Muscle of leg (tissue), 11 donors: ENCODE measurements around the gene MAGI1. TPM values are rescaled to one million over a fixed set of nuclear protein-coding genes. Genes with fewer than 3 reads are reported as not detected.

Source experiments
- DNase-seq: peaks from one replicate; pipeline ENCODE4 v3.0.0; 2013
- H3K27ac ChIP-seq: one replicate; pipeline ENCODE4 v1.5.1; 2013; ENCODE audit warnings: mild to moderate bottlenecking, low read length, control low read depth
- H3K27me3 ChIP-seq: one replicate; pipeline ENCODE4 v1.6.1; 2013; ENCODE audit warnings: low read length; ENCODE audit not compliant: control insufficient read depth, insufficient read depth
- H3K36me3 ChIP-seq: one replicate; pipeline ENCODE4 v1.6.1; 2013; ENCODE audit warnings: low read length; ENCODE audit not compliant: control insufficient read depth, insufficient read depth
- H3K4me1 ChIP-seq: one replicate; pipeline ENCODE4 v1.6.1; 2013; ENCODE audit warnings: low read length; ENCODE audit not compliant: control insufficient read depth, insufficient read depth
- H3K4me3 ChIP-seq: one replicate; pipeline ENCODE4 v1.5.1; 2013; ENCODE audit warnings: low read length, control low read depth
- H3K9me3 ChIP-seq: replicated peaks from 2 replicates; pipeline ENCODE4 v1.6.1; 2013; ENCODE audit warnings: low read depth, low read length; ENCODE audit not compliant: control insufficient read depth
- WGBS: methylation state at CpG from one replicate; pipeline ENCODE4 v1.1.5; 2013; ENCODE audit warnings: missing lambda C conversion rate; ENCODE audit not compliant: insufficient coverage; 5-methylcytosine and 5-hydroxymethylcytosine counted together
- polyA plus RNA-seq, 8 donors: library from polyadenylated mRNA; unstranded; fragments of 120-200 nt; gene quantifications; one replicate each; pipeline versions ENCODE4 v1.2.1 to v1.2.3, GENCODE V29; 2013; ENCODE audit warnings: inconsistent platforms in 1 of 8, low replicate concordance in 1 of 8; ENCODE audit not compliant: insufficient read length in 8 of 8, insufficient read depth in 1 of 8
- total RNA-seq: library from RNA; stranded (reverse); fragments of 120-200 nt; gene quantifications from one replicate; pipeline ENCODE4 v1.2.4, GENCODE V29; 2013

The MAGI1 gene
- total and polyA plus RNA-seq, 9 donors, result 10.0 to 16.8 (median 12.0) TPM

DNA sequence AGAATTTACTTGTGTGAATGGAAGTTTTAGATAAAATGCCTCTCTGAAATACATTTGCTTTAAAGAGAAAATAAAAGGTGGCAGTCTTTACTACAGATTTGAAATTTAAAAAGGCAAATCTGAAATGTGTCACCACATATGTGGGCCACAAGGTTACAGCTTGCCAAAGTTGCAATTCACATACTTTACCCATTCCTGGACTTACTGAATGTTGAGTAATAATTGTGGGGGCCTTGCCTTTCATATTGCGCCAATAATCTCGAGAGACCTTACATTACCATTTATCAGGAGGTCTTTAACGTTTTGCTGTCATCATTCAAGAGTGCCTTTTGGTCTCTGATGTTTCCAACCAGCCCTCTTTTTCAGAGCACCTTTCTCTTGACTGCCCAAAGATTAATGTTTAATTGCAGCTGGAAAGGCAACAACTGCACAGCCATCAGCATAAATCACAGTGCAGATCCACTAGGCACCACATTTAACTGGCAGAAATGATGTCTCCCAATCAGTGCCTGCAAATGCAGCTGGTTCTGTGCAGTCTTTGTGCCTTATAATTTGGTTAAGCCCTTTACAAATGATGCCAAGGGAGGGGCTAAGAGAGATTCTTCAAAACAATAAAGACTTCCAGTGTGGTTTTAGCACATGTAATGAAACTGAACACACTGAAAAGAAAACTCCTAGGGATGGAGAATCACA, 206.8 kb downstream of the MAGI1 start:
- 43% methylated on average over 3 of the region's 3 CpGs for WGBS
- Histone ChIP-seq H3K27ac (no peak overlapping the region), H3K27me3 (no peaks in the 10 kb centered on the region), H3K36me3 (no peaks in the 10 kb centered on the region), H3K4me1 (peaks cover 2% of the 10 kb centered on the region), H3K4me3 (no peak overlapping the region), H3K9me3 (no peaks in the 10 kb centered on the region)
- peak; percentile 62 for DNase-seq

DNA sequence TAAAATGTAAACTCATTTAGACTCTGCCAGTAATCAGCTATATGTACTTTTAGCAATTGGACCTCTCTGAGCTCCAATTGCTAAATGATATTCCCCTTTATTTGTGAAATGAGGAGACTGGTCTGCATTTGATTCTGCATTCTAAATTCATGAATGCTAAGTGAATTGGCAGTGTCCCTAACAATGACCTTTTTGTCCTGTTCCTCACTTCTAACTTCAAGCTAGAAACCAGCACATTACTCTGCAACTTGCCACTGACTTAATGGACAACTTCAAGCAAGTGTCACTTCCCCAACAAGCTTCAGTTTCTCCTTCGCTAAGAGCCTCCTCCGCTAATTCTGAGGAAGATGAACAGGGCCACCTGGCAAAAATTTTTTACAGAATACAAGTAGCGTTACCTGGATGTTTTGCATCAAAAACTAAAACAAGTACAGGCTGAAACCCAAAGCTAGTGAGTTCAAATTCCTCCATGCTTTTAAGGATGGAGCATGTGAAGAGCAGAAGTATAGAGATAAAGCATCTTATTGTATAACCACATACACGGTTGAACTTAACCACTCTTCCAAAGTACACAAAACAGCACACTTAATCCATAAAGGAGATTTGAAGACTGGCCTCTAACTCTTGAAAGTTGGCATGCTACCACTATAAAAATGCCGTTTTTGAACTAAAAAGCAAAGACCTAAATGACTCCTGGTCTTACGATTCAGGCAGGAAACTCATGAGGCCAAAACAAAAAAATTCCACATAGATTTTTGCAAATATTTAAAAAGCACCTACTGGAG, 207.6 kb downstream of the MAGI1 start:
- Histone ChIP-seq H3K27me3 (no peaks in the 10 kb centered on the region), H3K27ac (no peak overlapping the region), H3K9me3 (no peaks in the 10 kb centered on the region), H3K4me1 (peaks cover 2% of the 10 kb centered on the region), H3K36me3 (no peaks in the 10 kb centered on the region), H3K4me3 (no peak overlapping the region)
- 100% methylated on average over 2 of the region's 6 CpGs for WGBS
- no peak for DNase-seq

DNA sequence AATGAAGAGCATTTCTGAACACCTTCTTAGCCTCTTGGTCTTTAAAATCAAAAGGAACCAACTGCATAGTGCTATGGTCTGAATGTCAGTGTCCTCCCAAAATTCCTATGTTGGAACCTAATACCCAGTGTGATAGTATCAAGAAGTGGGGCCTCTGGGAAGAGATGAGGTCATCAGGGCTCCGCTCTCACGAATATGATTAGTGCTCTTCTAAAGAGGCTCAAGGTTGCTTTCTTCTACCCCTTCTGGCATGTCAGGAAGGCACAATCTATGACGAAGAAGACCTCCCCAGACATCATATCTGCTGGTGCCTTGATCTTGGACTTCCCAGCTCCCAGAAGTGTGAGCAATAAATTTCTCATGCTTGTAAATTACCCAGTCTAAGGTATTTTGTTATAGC, 209.5 kb downstream of the MAGI1 start:
- Histone ChIP-seq H3K27me3 (no peaks in the 10 kb centered on the region), H3K36me3 (no peaks in the 10 kb centered on the region), H3K27ac (no peak overlapping the region), H3K4me1 (peaks cover 2% of the 10 kb centered on the region), H3K4me3 (no peak overlapping the region), H3K9me3 (no peaks in the 10 kb centered on the region)
- DNase-seq, result no peak
- WGBS, result no CpG with 5 or more reads among the region's 3 CpGs

DNA sequence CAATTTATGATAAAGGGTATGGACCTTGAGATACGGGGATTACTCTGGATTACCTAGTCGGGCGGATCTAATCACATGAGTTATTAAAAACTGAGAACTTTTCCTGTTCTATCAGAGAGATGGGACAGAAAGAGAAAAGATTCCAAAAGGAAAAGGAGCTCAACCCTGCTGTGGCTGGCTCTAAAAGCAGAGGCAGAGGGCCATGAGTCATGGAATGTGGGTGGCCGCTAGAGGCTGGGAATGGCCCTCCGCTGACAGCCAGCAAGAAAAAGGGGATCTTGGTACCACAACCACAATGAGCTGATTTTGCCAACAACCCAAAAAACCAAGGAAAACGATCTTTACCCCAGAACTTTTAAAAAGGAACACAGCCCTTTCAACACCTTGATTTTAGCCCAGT, 210.0 kb downstream of the MAGI1 start:
- DNase-seq, result no peak
- Histone ChIP-seq H3K4me3 (no peak overlapping the region), H3K4me1 (peaks cover 2% of the 10 kb centered on the region), H3K27ac (no peak overlapping the region), H3K9me3 (no peaks in the 10 kb centered on the region), H3K27me3 (no peaks in the 10 kb centered on the region), H3K36me3 (no peaks in the 10 kb centered on the region)
- 53% methylated on average over 2 of the region's 6 CpGs for WGBS

DNA sequence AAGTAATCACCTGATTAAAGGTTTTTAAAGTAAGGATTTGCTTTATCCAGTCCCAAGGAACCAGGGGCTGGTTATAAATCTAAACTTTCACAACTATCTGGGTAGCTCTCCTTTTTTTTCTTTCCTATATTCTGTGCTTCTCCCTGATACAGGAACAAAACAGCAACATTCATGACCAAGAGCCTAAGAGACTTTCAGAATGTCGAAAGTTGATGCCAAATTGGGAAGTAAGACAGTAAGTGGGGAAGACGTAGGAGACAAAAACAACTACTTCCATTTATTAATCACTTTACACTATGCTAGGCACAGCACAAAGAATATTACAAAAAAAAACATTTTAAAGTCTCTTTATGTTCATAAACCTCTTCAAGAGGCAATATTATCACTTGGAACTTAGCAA, 211.6 kb downstream of the MAGI1 start:
- WGBS, result no CpG with 5 or more reads among the region's 2 CpGs
- no peak overlapping the region for H3K27ac ChIP-seq
- H3K4me1 ChIP-seq, result peaks cover 2% of the 10 kb centered on the region
- peaks cover 2% of the 10 kb centered on the region for H3K9me3 ChIP-seq
- H3K27me3 ChIP-seq, result no peaks in the 10 kb centered on the region
- no peak overlapping the region for H3K4me3 ChIP-seq
- DNase-seq, result peak; percentile 47
- H3K36me3 ChIP-seq, result no peaks in the 10 kb centered on the region

DNA sequence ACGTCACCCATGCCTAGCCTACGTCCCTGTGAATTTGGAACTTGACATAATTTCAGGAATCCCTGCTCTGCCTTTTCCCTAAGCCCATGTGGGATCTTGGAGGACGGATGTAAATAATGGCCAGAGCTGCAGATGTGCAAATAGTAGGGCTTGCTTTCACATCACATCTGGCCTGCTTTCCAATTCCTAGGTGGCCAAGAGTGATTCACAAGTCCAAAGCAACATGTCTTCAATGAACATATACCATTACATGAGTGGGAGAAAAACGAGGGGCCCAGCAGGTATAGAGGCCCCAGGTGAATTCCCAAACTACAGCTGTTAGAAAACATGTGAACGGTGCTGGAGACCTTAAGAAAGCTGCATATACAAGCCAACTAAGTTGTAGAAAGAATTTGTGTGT, 214.6 kb downstream of the MAGI1 start:
- no peak overlapping the region for H3K27ac ChIP-seq
- DNase-seq, result peak; percentile 82
- H3K36me3 ChIP-seq, result no peaks in the 10 kb centered on the region
- no peaks in the 10 kb centered on the region for H3K27me3 ChIP-seq
- peaks cover 2% of the 10 kb centered on the region for H3K9me3 ChIP-seq
- peaks cover 2% of the 10 kb centered on the region for H3K4me1 ChIP-seq
- WGBS, result no CpG with 5 or more reads among the region's 5 CpGs
- no peak overlapping the region for H3K4me3 ChIP-seq

DNA sequence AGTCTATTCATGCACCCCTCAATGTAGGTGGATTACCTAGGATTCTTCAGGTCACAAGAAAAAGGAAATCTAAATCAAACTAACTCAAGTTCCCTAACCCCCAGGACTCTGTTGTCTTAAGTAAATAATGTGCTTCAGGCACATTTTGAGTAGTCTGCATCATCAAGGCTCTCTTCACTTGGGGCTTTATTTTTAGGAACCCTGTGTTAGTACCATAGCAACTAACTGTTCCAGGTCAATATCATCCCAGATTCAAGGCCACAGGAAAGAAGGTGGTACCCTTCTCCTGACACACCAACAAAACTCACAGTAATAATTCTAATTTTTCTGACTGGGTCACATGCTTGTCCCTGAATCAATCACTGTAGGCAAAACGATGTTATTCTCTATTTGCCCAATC, 218.1 kb downstream of the MAGI1 start:
- no peaks in the 10 kb centered on the region for H3K27me3 ChIP-seq
- peaks cover 2% of the 10 kb centered on the region for H3K9me3 ChIP-seq
- H3K27ac ChIP-seq, result no peak overlapping the region
- no CpG with 5 or more reads among the region's 1 CpG for WGBS
- H3K36me3 ChIP-seq, result no peaks in the 10 kb centered on the region
- no peaks in the 10 kb centered on the region for H3K4me1 ChIP-seq
- DNase-seq, result no peak
- H3K4me3 ChIP-seq, result no peak overlapping the region

DNA sequence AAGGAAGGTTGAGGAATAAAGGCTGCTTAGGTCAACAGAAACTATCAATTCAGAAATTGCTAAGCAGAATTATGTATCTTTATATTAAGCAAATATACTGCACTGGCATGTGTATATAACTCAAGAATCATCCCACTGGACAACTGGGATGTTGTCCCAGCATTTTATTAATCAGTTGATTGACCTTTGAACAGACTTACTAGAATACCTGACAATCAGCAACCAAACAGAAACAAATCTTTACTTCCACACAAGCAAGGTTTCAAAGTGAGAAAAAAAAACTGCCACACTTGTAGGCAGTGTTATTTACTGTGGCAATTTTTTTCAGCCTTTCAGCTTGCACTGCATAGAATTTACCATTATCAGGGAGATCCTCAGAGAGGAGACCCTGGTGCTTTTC, 218.8 kb downstream of the MAGI1 start:
- Histone ChIP-seq H3K27ac (no peak overlapping the region), H3K9me3 (peaks cover 2% of the 10 kb centered on the region), H3K4me3 (no peak overlapping the region), H3K27me3 (no peaks in the 10 kb centered on the region), H3K36me3 (no peaks in the 10 kb centered on the region), H3K4me1 (peaks cover 4% of the 10 kb centered on the region)
- DNase-seq, result no peak

DNA sequence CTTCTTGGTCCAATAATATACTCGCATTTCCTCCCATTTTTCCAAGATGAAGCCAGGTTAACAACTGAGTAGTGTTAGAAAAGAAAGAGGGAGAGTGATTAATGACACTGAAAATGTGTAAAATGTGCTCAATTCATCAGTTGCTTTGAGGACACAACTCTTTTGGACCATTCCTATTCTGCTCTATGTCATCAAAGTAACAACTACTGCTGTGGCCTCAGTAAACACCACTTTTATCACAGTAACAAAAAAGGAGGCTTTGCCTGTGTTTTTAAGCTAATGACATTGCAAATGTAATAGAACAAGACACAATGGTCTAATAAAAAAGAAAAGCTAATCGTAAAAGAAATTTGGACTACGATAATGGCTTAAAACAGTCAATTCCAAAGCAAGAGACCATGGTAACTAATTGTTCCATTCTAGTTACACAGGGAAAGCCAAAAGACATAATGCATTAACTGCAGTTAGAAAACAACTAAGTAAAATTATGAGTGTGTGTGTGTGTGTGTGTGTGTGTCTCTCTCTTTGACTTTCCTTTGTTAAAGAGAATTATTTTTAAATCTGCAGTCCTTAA, 221.1 kb downstream of the MAGI1 start:
- DNase-seq, result no peak
- Histone ChIP-seq H3K27ac (no peak overlapping the region), H3K4me3 (no peak overlapping the region), H3K9me3 (peaks cover 2% of the 10 kb centered on the region), H3K27me3 (no peaks in the 10 kb centered on the region), H3K36me3 (no peaks in the 10 kb centered on the region), H3K4me1 (peaks cover 5% of the 10 kb centered on the region)
- no CpG with 5 or more reads among the region's 3 CpGs for WGBS

DNA sequence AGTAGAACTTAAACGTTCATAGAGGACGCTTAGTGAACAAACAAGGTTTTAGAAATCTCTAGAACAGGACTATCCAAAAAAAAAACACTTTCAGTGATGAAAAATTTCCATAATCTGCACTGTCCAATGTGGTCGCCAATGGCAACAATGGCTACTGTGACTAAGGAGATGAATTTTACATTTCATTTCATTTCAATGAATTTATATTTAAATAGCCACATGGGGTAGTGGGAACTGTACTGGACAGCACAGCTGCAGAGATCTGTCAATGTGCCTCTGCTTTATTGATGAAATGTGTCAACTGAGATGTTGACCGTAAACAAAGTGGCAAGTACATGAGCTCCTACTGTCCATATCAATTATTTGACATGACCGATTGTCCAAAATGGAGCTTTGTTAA, 222.5 kb downstream of the MAGI1 start:
- Histone ChIP-seq H3K27ac (no peak overlapping the region), H3K9me3 (no peaks in the 10 kb centered on the region), H3K4me3 (no peak overlapping the region), H3K27me3 (no peaks in the 10 kb centered on the region), H3K4me1 (peaks cover 13% of the 10 kb centered on the region), H3K36me3 (no peaks in the 10 kb centered on the region)
- no peak for DNase-seq
- WGBS, result no CpG with 5 or more reads among the region's 5 CpGs
